Measurements from ENCODE around the gene C16orf96. TPM values are rescaled to one million over a fixed set of nuclear protein-coding genes. Genes with fewer than 3 reads are reported as not detected.
A peak's percentile ranks its signal among the peaks of the same experiment; 100 is the strongest.

The C16orf96 gene
- total RNA-seq, 3 donors from 2014 or later: not detected

DNA sequence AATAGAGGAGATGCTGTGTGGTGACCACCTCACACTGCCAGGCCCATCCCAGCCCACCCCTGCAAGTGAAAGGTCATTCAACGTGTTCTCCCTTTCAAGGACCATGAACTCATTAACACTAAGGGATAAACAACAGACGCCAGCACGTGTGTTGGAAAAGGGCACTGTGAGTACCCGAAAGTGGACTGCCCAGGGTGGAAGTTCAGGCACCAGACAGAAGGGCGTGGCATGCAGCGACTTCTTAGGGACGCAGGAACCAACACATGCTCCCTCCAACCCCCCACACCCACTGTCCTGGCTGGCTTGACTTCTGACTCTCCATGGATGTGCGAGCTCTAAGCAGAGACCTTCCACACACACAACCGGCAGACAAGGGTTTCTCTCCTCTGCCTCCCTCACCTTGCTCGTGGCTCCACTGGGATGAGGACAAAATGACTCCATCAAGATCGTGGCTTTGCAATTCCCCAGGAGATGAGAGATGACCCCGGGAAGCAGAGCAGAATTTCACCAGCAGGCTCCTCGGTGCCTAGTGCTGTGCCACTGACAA is 47.6 kb downstream of the C16orf96 start:
- no peak for TF ChIP-seq CTCF (IDR thresholded peaks at IDR 0.05)
- intact Hi-C loops (cut with DNase I, micrococcal nuclease): no loop called here
- H3K36me3 ChIP-seq (ENCODE audit: low read depth): no peaks in the 10 kb centered on the region
- no peak overlapping the region for H3K4me3 ChIP-seq
- DNase-seq (no peak), ATAC-seq (peak; percentile 24)
- no peaks in the 10 kb centered on the region for H3K9me3 ChIP-seq
- no peaks in the 10 kb centered on the region for H3K4me1 ChIP-seq (ENCODE audit: low read depth)

- DNase-seq (no peak), ATAC-seq (no peak)
- Histone ChIP-seq H3K36me3 (ENCODE audit: low read depth) (no peaks in the 10 kb centered on the region), H3K4me3 (no peak overlapping the region), H3K9me3 (no peaks in the 10 kb centered on the region), H3K4me1 (ENCODE audit: low read depth) (no peaks in the 10 kb centered on the region)
- no peak for TF ChIP-seq CTCF (IDR thresholded peaks at IDR 0.05)
- intact Hi-C loops (cut with DNase I, micrococcal nuclease): no loop called here
These were observed 48.3 kb downstream of the C16orf96 start for GRCh38 chr16:4604401-4604800.

DNA sequence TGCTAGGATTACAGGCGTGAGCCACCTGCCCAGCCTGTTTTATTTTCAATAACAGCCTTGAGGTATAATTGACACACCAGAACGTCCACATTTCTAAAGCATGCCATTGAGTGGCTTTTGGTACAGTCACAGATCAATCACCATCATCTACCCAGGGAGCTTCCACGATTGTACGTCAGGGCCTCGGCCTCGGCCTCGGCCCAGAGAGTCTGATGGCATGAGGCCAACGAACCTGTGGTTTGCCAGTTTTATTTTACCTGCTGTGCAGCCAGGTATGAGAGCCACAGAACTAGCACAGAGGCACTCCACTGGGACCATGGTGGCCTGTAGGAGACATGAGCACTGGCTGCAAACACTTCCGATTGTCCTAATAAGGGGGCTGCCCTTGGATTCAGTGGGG is 50.2 kb downstream of the C16orf96 start:
- no peaks in the 10 kb centered on the region for H3K9me3 ChIP-seq
- intact Hi-C loops (cut with DNase I, micrococcal nuclease): no loop called here
- TF ChIP-seq CTCF (IDR thresholded peaks at IDR 0.05): no peak
- ATAC-seq (no peak), DNase-seq (no peak)
- H3K4me3 ChIP-seq: no peak overlapping the region
- no peaks in the 10 kb centered on the region for H3K36me3 ChIP-seq (ENCODE audit: low read depth)
- H3K4me1 ChIP-seq (ENCODE audit: low read depth): no peaks in the 10 kb centered on the region

GRCh38 chr16:4607841-4608703 is 51.9 kb downstream of the C16orf96 start:
- intact Hi-C loops (cut with DNase I, micrococcal nuclease): no loop called here
- no peaks in the 10 kb centered on the region for H3K36me3 ChIP-seq (ENCODE audit: low read depth)
- peaks cover 7% of the 10 kb centered on the region for H3K4me1 ChIP-seq (ENCODE audit: low read depth)
- DNase-seq: no peak
- ATAC-seq: no peak
- no peak for TF ChIP-seq CTCF (IDR thresholded peaks at IDR 0.05)
- H3K4me3 ChIP-seq: no peak overlapping the region
- no peaks in the 10 kb centered on the region for H3K9me3 ChIP-seq

DNA sequence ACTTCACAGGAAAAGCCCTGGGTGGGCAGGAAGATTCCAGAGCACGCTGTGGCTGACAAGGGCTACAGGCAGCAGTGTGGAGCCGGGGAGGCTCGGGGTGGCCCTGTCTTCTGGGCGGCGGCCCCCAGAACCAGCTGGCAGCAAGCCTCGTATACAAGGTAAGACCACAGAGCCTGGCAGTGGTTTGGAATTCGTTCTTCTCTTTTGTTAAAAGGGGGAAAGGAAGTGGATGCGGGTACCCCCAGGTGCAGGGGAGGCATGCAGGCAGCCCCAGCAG is 52.5 kb downstream of the C16orf96 start:
- Histone ChIP-seq H3K9me3 (no peaks in the 10 kb centered on the region), H3K36me3 (ENCODE audit: low read depth) (no peaks in the 10 kb centered on the region), H3K4me1 (ENCODE audit: low read depth) (peaks cover 13% of the 10 kb centered on the region), H3K4me3 (no peak overlapping the region)
- DNase-seq: no peak
- intact Hi-C loops (cut with DNase I, micrococcal nuclease): no loop called here
- no peak for ATAC-seq
- TF ChIP-seq CTCF (IDR thresholded peaks at IDR 0.05): no peak
